Kidney (tissue), 14 donors: ENCODE results near the gene AKAP6. TPM values are rescaled to one million over a fixed set of nuclear protein-coding genes. Genes with fewer than 3 reads are reported as not detected.

Experiments used
- DNase-seq, 5 donors: peaks; one replicate each; pipeline ENCODE4 v3.0.0-alpha.2; 2013 to 2020
- FAIRE-seq: peaks from 2 replicates; lab custom pipeline; 2012; peaks lifted over from hg19 to GRCh38; lab: Jason Lieb, UNC
- H3K27ac ChIP-seq, 2 donors: one replicate each; pipeline ENCODE4 v1.7.0; 2013; ENCODE audit warnings: low read depth in 2 of 2, low read length in 2 of 2, inconsistent platforms in 1 of 2
- H3K27me3 ChIP-seq: one replicate; pipeline ENCODE4 v1.7.1; 2013; ENCODE audit warnings: low read length, inconsistent platforms; ENCODE audit not compliant: control insufficient read depth, insufficient read depth
- H3K36me3 ChIP-seq, 3 donors: one replicate each; pipeline versions ENCODE4 v1.7.0 to v1.7.1; 2013; ENCODE audit warnings: low read length in 3 of 3, control low read depth in 1 of 3, inconsistent platforms in 1 of 3; ENCODE audit not compliant: insufficient read depth in 3 of 3, control insufficient read depth in 2 of 3
- H3K4me1 ChIP-seq, 3 donors: one replicate each; pipeline versions ENCODE4 v1.7.0 to v1.7.1; 2013; ENCODE audit warnings: low read length in 3 of 3, inconsistent platforms in 1 of 3, low read depth in 1 of 3; ENCODE audit not compliant: control insufficient read depth in 2 of 3, insufficient read depth in 2 of 3
- H3K4me3 ChIP-seq, 3 donors: one replicate each; pipeline versions ENCODE4 v1.7.0 to v1.8.1; 2013; ENCODE audit warnings: low read length in 3 of 3, control low read depth in 1 of 3, inconsistent platforms in 1 of 3
- H3K9ac ChIP-seq, 3 donors: one replicate each; pipeline versions ENCODE4 v1.7.0 to v1.7.1; 2013; ENCODE audit warnings: low read length in 3 of 3, control low read depth in 1 of 3, inconsistent platforms in 1 of 3
- H3K9me3 ChIP-seq, 3 donors: one replicate each; pipeline versions ENCODE4 v1.7.0 to v1.7.1; 2013; ENCODE audit warnings: low read length in 3 of 3, control low read depth in 1 of 3, inconsistent platforms in 1 of 3; ENCODE audit not compliant: control insufficient read depth in 2 of 3, insufficient read depth in 1 of 3
- CTCF ChIP-seq: IDR thresholded peaks from 3 replicates; pipeline ENCODE4 v1.5.1; 2012; ENCODE audit warnings: mild to moderate bottlenecking, moderate library complexity, borderline replicate concordance; ENCODE audit not compliant: insufficient read depth; ENCODE audit errors: extremely low read depth
- intact Hi-C: fragments of 100-400 bp; cut with DNase I; formaldehyde crosslinking; loops from one replicate; pipeline ENCODE4 v1.11.1; 2022
- polyA plus RNA-seq: library from polyadenylated mRNA; stranded (reverse); fragments of 350-450 nt; fragmentation: Illumina TruSeq; extraction: RNeasy Lipid Tissue Mini Kit (QIAGEN cat#74804); gene quantifications from one replicate; pipeline ENCODE4 v1.2.3, GENCODE V29; 2014; ENCODE audit warnings: low read depth, low replicate concordance; ENCODE audit not compliant: insufficient read depth
- total RNA-seq: library from RNA; stranded (reverse); fragmentation: NEBNext Ultra II Directional; extraction: Animal tissue kit (Norgen Biotek cat#: 25700); gene quantifications from one replicate; pipeline ENCODE4 v1.2.1, GENCODE V29; 2021
- donor health status: control.
- donor health status: control.
- donor health status: control.
- donor health status: control.
- donor health status: control.
- donor health status: DM: yes; HTN: yes; CAD: no.
- donor health status: Normal renal cell carcinoma (clear cell type).

The AKAP6 gene
- total and polyA plus RNA-seq, 2 donors from 2014 or later, result 0.92 to 10.5 TPM

- no peak for FAIRE-seq
- Histone ChIP-seq H3K27ac (no peak overlapping the region), H3K9ac (no peak overlapping the region), H3K4me1 (no peaks in the 10 kb centered on the region), H3K4me3 (no peak overlapping the region), H3K9me3 (no peaks in the 10 kb centered on the region), H3K27me3 (no peaks in the 10 kb centered on the region), H3K36me3 (no peaks in the 10 kb centered on the region)
- DNase-seq, result no peak
- intact Hi-C loops, result no loop called here
- TF ChIP-seq CTCF, result no peak
These were observed 512.6 kb downstream of the AKAP6 start for GRCh38 chr14:32841698-32842097.

- Histone ChIP-seq H3K4me1 (no peaks in the 10 kb centered on the region), H3K9ac (no peak overlapping the region), H3K27ac (no peak overlapping the region), H3K36me3 (no peaks in the 10 kb centered on the region), H3K27me3 (no peaks in the 10 kb centered on the region), H3K9me3 (no peaks in the 10 kb centered on the region), H3K4me3 (no peak overlapping the region)
- intact Hi-C loops, result no loop called here
- no peak for TF ChIP-seq CTCF
- DNase-seq, result no peak
- FAIRE-seq, result no peak
These were observed 517.8 kb downstream of the AKAP6 start for GRCh38 chr14:32846821-32847365.

- Histone ChIP-seq H3K9ac (no peak overlapping the region), H3K27ac (no peak overlapping the region), H3K27me3 (no peaks in the 10 kb centered on the region), H3K36me3 (no peaks in the 10 kb centered on the region), H3K4me1 (no peaks in the 10 kb centered on the region), H3K9me3 (no peaks in the 10 kb centered on the region), H3K4me3 (no peak overlapping the region)
- DNase-seq (no peak), FAIRE-seq (no peak)
- intact Hi-C loops, result no loop called here
- no peak for TF ChIP-seq CTCF
These were observed 518.8 kb downstream of the AKAP6 start for GRCh38 chr14:32847867-32848266.

GRCh38 chr14:32865827-32866376, 536.8 kb downstream of the AKAP6 start:
- Histone ChIP-seq H3K4me3 (no peak overlapping the region), H3K27ac (no peak overlapping the region), H3K36me3 (no peaks in the 10 kb centered on the region), H3K9me3 (no peaks in the 10 kb centered on the region), H3K4me1 (no peaks in the 10 kb centered on the region), H3K9ac (no peak overlapping the region), H3K27me3 (no peaks in the 10 kb centered on the region)
- intact Hi-C loops, result no loop called here
- TF ChIP-seq CTCF, result no peak
- FAIRE-seq (no peak), DNase-seq (no peak)
